ENCODE results near the gene CNTN2. TPM values are rescaled to one million over a fixed set of nuclear protein-coding genes. Genes with fewer than 3 reads are reported as not detected.

The CNTN2 gene
- total RNA-seq, 1 experiment from 2014 or later: 1.2 TPM

- no peak for TF ChIP-seq STAT6 (CRISPR knock-in tag; conservative IDR thresholded peaks at IDR 0.05; ENCODE audit: low read depth)
- TF ChIP-seq OVOL2 (CRISPR knock-in tag; IDR thresholded peaks at IDR 0.05; ENCODE audit: borderline replicate concordance): no peak
- no peak for TF ChIP-seq MYBL2 (CRISPR knock-in tag; IDR thresholded peaks at IDR 0.05)
- TF ChIP-seq MAX (CRISPR knock-in tag; IDR thresholded peaks at IDR 0.05): no peak
- TF ChIP-seq AR (CRISPR knock-in tag; IDR thresholded peaks at IDR 0.05): no peak
Measured at GRCh38 chr1:205071801-205072200, 28.8 kb downstream of the CNTN2 start (continued).

GRCh38 chr1:205072286-205072685 is 29.3 kb downstream of the CNTN2 start:
- ChIA-PET POLR2A (no interaction called here), CTCF (interaction anchor here (0.7 to 12.0 kb wide), 3 partner anchors 10 to 244 kb away, joined by 3 to 109 read pairs (median 23); no protein-coding TSS in a partner anchor)
- TF ChIP-seq MYBL2 (CRISPR knock-in tag; IDR thresholded peaks at IDR 0.05): no peak
- H3K4me3 Mint-ChIP-seq: no peak overlapping the region
- H3K4me1 Mint-ChIP-seq: 0 out of 2 replicates have a peak, but pooled peaks cover 2% of the 10 kb centered on the region
- H3K27me3 Mint-ChIP-seq (ENCODE audit: low read depth): no peaks in the 10 kb centered on the region
- no peaks in the 10 kb centered on the region for H3K9me3 Mint-ChIP-seq
- H3K36me3 Mint-ChIP-seq: no peaks in the 10 kb centered on the region
- DNase-seq (ENCODE audit: low spot score) (no peak), ATAC-seq (no peak)
- no peak overlapping the region for H3K27ac Mint-ChIP-seq

GRCh38 chr1:205072881-205073280 is 29.9 kb downstream of the CNTN2 start:
- Mint-ChIP-seq H3K4me1 (0 out of 2 replicates have a peak, but pooled peaks cover 2% of the 10 kb centered on the region), H3K4me3 (no peak overlapping the region), H3K9me3 (no peaks in the 10 kb centered on the region), H3K27ac (no peak overlapping the region), H3K27me3 (ENCODE audit: low read depth) (no peaks in the 10 kb centered on the region), H3K36me3 (no peaks in the 10 kb centered on the region)
- DNase-seq (ENCODE audit: low spot score) (no peak), ATAC-seq (no peak)
- ChIA-PET CTCF (interaction anchor here (5.6 to 12.0 kb wide), 2 partner anchors 11 to 84 kb away, joined by 23 to 109 read pairs; no protein-coding TSS in a partner anchor), POLR2A (no interaction called here)
- no peak for TF ChIP-seq RELA (CRISPR knock-in tag; IDR thresholded peaks at IDR 0.05; ENCODE audit: borderline replicate concordance)
- TF ChIP-seq USF2 (CRISPR knock-in tag; IDR thresholded peaks at IDR 0.05): no peak
- no peak for TF ChIP-seq ZSCAN18 (CRISPR knock-in tag; IDR thresholded peaks at IDR 0.05)
- no peak for TF ChIP-seq KAT7 (CRISPR knock-in tag; IDR thresholded peaks at IDR 0.05; ENCODE audit: borderline replicate concordance)
- no peak for TF ChIP-seq ARID4B (CRISPR knock-in tag; IDR thresholded peaks at IDR 0.05; ENCODE audit: borderline replicate concordance)
- TF ChIP-seq USF1 (CRISPR knock-in tag; IDR thresholded peaks at IDR 0.05): no peak
- no peak for TF ChIP-seq E2F5 (CRISPR knock-in tag; IDR thresholded peaks at IDR 0.05)
- no peak for TF ChIP-seq CREB1 (CRISPR knock-in tag; IDR thresholded peaks at IDR 0.05)
- TF ChIP-seq MYBL2 (CRISPR knock-in tag; IDR thresholded peaks at IDR 0.05): no peak
